ENCODE results near the gene CERK. TPM values are rescaled to one million over a fixed set of nuclear protein-coding genes. Genes with fewer than 3 reads are reported as not detected.

The CERK gene
- total RNA-seq, 1 donor: 28.2 TPM

DNA sequence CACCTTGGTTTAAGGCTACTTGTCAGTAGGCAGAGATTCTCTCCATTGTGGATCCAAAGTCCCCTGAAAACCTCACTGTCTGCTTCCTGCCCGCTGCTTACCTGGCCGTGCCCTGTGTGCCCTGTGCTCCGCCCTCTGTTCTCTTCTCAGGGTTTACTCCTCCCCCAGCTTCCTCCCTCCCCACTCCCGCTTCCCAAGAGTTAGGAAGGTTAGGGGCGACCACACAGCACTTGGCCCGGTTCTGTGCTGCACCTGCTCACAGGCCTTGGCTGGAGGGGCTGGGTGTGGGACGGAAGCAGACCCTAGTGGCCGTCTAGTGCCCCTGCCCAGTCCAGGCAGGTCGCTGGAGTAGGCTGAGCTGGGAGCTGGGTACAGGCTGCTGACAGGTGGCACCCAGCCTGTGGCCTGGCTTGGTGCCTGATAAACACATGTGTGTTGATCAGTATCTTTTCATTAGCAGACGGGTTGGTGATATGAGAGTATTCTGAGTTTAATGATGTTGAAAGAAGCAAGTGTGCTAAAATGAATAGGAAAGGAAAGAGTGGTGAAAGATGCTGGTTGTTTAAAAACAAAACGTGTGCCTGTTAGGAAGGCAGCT, 77.3 kb downstream of the CERK start:
- no peak overlapping the region for H3K4me2 ChIP-seq (ENCODE audit: insufficient read depth, low read length)
- TF ChIP-seq, protein P1, sequence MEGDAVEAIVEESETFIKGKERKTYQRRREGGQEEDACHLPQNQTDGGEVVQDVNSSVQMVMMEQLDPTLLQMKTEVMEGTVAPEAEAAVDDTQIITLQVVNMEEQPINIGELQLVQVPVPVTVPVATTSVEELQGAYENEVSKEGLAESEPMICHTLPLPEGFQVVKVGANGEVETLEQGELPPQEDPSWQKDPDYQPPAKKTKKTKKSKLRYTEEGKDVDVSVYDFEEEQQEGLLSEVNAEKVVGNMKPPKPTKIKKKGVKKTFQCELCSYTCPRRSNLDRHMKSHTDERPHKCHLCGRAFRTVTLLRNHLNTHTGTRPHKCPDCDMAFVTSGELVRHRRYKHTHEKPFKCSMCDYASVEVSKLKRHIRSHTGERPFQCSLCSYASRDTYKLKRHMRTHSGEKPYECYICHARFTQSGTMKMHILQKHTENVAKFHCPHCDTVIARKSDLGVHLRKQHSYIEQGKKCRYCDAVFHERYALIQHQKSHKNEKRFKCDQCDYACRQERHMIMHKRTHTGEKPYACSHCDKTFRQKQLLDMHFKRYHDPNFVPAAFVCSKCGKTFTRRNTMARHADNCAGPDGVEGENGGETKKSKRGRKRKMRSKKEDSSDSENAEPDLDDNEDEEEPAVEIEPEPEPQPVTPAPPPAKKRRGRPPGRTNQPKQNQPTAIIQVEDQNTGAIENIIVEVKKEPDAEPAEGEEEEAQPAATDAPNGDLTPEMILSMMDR (IDR thresholded peaks at IDR 0.05; ENCODE audit: extremely low read depth, low read depth, low read length): no peak
- H3K27me3 ChIP-seq (ENCODE audit: insufficient read depth, low read length): no peaks in the 10 kb centered on the region
- H3K36me3 ChIP-seq (ENCODE audit: insufficient read depth, low read length): no peaks in the 10 kb centered on the region
- H3K4me3 ChIP-seq (ENCODE audit: insufficient read depth, low read length): no peak overlapping the region
- H3K4me1 ChIP-seq (ENCODE audit: insufficient read depth, low read length): no peaks in the 10 kb centered on the region
- no peaks in the 10 kb centered on the region for H3K79me2 ChIP-seq (ENCODE audit: insufficient read depth, low read length)
- peaks cover 19% of the 10 kb centered on the region for H4K20me1 ChIP-seq (ENCODE audit: insufficient read depth, low read length)
- DNase-seq (ENCODE audit: insufficient read length, low spot score, missing footprints): no peak
- H3K27ac ChIP-seq (ENCODE audit: low read depth, low read length): no peak overlapping the region
- no peak overlapping the region for H2AFZ ChIP-seq (ENCODE audit: low read length)
- no peaks in the 10 kb centered on the region for H3K9me3 ChIP-seq (ENCODE audit: low read depth, low read length)

DNA sequence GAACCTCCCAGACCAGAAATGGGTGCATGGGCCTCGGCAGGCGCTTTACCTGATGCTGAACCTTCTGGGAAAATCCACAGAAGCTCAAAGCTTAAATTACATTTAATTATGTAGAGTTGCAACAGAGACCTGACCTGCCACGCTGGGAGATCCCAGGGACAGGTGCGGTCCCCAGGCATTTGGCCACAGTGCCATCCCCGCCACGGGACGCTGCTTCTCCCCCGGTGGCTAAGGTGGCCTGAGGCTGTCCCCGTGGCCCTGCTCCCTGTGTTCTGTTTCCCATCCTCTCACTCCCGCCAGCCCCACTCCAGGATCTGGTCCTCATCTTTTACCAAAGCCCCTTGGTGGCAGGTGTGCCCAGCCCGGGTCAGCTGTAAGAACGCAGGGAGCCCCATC, 78.3 kb downstream of the CERK start:
- no peaks in the 10 kb centered on the region for H3K36me3 ChIP-seq (ENCODE audit: insufficient read depth, low read length)
- H3K4me1 ChIP-seq (ENCODE audit: insufficient read depth, low read length): no peaks in the 10 kb centered on the region
- DNase-seq (ENCODE audit: insufficient read length, low spot score, missing footprints): no peak
- H4K20me1 ChIP-seq (ENCODE audit: insufficient read depth, low read length): peaks cover 19% of the 10 kb centered on the region
- TF ChIP-seq, protein P1 (IDR thresholded peaks at IDR 0.05; ENCODE audit: extremely low read depth, low read depth, low read length): no peak
- H3K9me3 ChIP-seq (ENCODE audit: low read depth, low read length): no peaks in the 10 kb centered on the region
- H2AFZ ChIP-seq (ENCODE audit: low read length): no peak overlapping the region
- H3K27ac ChIP-seq (ENCODE audit: low read depth, low read length): no peak overlapping the region
- H3K79me2 ChIP-seq (ENCODE audit: insufficient read depth, low read length): no peaks in the 10 kb centered on the region
- no peak overlapping the region for H3K4me3 ChIP-seq (ENCODE audit: insufficient read depth, low read length)
- H3K4me2 ChIP-seq (ENCODE audit: insufficient read depth, low read length): no peak overlapping the region
- no peaks in the 10 kb centered on the region for H3K27me3 ChIP-seq (ENCODE audit: insufficient read depth, low read length)

DNA sequence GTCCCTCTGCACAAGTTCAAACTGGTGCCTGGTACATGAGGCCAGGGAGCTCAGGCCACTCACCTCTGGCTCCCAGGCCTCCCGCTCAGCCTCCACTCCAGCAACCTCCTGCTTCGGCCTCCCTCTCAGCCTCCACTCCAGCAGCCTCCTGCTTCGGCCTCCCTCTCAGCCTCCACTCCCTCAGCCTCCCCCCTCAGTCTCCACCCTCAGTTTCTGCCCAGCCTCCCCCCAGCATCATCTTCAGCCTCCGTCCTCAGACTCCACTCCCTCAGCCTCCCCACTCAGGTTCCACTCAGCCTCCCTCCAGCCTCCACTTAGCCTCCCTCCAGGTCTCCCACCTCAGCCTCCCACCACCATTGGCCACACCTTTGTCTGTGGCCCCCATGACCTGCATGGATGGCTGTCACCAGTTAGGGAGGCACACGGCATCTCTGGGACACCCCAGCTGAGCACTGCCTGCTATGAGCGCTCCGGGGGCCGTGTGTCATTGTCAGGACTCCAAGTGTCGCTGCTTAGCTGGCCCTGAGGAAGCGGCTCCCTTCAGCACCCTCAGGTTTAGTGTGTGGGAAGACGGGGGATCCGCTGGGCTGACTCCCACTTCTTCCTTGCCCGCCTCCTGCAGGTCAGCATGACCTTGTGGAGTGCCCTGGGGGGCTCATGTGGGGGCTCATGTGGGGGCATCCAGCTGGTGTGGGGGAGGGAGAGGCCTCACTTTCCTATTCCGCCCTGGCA, 78.8 kb downstream of the CERK start:
- H3K4me1 ChIP-seq (ENCODE audit: insufficient read depth, low read length): no peaks in the 10 kb centered on the region
- DNase-seq (ENCODE audit: insufficient read length, low spot score, missing footprints): no peak
- H3K27ac ChIP-seq (ENCODE audit: low read depth, low read length): no peak overlapping the region
- TF ChIP-seq, protein P1 (IDR thresholded peaks at IDR 0.05; ENCODE audit: extremely low read depth, low read depth, low read length): no peak
- no peak overlapping the region for H2AFZ ChIP-seq (ENCODE audit: low read length)
- H3K9me3 ChIP-seq (ENCODE audit: low read depth, low read length): no peaks in the 10 kb centered on the region
- H4K20me1 ChIP-seq (ENCODE audit: insufficient read depth, low read length): peaks cover 21% of the 10 kb centered on the region
- H3K4me2 ChIP-seq (ENCODE audit: insufficient read depth, low read length): no peak overlapping the region
- no peaks in the 10 kb centered on the region for H3K79me2 ChIP-seq (ENCODE audit: insufficient read depth, low read length)
- no peak overlapping the region for H3K4me3 ChIP-seq (ENCODE audit: insufficient read depth, low read length)
- no peaks in the 10 kb centered on the region for H3K36me3 ChIP-seq (ENCODE audit: insufficient read depth, low read length)
- no peaks in the 10 kb centered on the region for H3K27me3 ChIP-seq (ENCODE audit: insufficient read depth, low read length)
